ENCODE measurements around the gene COX5A. TPM values are rescaled to one million over a fixed set of nuclear protein-coding genes. Genes with fewer than 3 reads are reported as not detected.

The COX5A gene
- total and polyA plus RNA-seq, 2 of the 13 experiments (the other 11 are each of a cell fraction or from before 2014, with no cell fraction given) = 158 to 218 TPM

DNA sequence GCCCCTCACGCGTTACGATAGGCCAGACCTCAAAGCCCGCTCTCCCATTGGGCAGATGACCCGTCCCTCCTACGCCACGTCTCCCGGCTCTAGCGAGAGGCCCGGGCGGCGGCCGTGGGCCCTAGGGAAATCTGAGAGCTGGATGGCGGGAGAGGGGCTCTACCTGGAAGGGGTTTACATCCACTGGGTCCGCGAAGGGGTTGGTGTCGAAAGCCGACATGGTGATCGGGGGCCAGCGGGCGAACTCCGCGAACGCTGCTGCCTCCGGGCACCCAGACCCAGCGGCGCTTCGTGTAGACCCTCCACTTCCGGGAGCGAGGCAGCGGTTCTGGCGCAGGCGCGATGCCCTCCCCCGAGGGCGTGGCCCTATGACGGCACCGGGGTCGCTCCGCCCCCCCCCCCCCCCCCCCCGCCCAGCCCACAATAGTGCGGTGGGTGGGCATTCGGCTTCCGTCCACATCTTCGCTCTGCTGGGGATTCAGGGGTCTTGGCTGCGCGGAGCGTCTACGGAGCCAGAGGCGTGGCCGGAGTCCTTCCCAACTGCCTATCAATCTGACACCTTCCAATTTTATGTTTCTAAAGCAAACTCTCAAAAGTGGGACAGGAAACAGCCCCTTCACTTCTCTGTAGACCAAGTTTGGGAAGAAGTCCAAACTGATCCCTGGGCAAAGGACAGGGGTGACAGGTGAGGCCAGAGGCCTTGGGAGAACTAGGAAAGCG lies 64.7 kb downstream of the COX5A start, which contains the start of gene SCAMP2 (continued):
- no peak for TF ChIP-seq EHMT2 (IDR thresholded peaks at IDR 0.05; ENCODE audit: borderline replicate concordance, low read depth, low read length)
- TF ChIP-seq, protein P1, sequence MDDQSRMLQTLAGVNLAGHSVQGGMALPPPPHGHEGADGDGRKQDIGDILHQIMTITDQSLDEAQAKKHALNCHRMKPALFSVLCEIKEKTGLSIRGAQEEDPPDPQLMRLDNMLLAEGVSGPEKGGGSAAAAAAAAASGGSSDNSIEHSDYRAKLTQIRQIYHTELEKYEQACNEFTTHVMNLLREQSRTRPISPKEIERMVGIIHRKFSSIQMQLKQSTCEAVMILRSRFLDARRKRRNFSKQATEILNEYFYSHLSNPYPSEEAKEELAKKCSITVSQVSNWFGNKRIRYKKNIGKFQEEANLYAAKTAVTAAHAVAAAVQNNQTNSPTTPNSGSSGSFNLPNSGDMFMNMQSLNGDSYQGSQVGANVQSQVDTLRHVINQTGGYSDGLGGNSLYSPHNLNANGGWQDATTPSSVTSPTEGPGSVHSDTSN (CRISPR knock-in tag; IDR thresholded peaks at IDR 0.05; ENCODE audit: borderline replicate concordance) = no peak
- TF ChIP-seq U2AF1 (optimal IDR thresholded peaks at IDR 0.05; ENCODE audit: low read depth, low read length) = no peak
- TF ChIP-seq, protein P2, sequence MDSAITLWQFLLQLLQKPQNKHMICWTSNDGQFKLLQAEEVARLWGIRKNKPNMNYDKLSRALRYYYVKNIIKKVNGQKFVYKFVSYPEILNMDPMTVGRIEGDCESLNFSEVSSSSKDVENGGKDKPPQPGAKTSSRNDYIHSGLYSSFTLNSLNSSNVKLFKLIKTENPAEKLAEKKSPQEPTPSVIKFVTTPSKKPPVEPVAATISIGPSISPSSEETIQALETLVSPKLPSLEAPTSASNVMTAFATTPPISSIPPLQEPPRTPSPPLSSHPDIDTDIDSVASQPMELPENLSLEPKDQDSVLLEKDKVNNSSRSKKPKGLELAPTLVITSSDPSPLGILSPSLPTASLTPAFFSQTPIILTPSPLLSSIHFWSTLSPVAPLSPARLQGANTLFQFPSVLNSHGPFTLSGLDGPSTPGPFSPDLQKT (CRISPR knock-in tag; IDR thresholded peaks at IDR 0.05; ENCODE audit: borderline replicate concordance) = no peak
- TF ChIP-seq JUND (CRISPR knock-in tag; IDR thresholded peaks at IDR 0.05) = 0 out of 2 replicates have a peak, but pooled peaks have one; percentile 29
- TF ChIP-seq, protein P3, sequence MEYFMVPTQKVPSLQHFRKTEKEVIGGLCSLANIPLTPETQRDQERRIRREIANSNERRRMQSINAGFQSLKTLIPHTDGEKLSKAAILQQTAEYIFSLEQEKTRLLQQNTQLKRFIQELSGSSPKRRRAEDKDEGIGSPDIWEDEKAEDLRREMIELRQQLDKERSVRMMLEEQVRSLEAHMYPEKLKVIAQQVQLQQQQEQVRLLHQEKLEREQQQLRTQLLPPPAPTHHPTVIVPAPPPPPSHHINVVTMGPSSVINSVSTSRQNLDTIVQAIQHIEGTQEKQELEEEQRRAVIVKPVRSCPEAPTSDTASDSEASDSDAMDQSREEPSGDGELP (IDR thresholded peaks at IDR 0.05; ENCODE audit: borderline replicate concordance, low read depth) = no peak; the same call in 1 of the 2 replicates
- TF ChIP-seq, protein P4, sequence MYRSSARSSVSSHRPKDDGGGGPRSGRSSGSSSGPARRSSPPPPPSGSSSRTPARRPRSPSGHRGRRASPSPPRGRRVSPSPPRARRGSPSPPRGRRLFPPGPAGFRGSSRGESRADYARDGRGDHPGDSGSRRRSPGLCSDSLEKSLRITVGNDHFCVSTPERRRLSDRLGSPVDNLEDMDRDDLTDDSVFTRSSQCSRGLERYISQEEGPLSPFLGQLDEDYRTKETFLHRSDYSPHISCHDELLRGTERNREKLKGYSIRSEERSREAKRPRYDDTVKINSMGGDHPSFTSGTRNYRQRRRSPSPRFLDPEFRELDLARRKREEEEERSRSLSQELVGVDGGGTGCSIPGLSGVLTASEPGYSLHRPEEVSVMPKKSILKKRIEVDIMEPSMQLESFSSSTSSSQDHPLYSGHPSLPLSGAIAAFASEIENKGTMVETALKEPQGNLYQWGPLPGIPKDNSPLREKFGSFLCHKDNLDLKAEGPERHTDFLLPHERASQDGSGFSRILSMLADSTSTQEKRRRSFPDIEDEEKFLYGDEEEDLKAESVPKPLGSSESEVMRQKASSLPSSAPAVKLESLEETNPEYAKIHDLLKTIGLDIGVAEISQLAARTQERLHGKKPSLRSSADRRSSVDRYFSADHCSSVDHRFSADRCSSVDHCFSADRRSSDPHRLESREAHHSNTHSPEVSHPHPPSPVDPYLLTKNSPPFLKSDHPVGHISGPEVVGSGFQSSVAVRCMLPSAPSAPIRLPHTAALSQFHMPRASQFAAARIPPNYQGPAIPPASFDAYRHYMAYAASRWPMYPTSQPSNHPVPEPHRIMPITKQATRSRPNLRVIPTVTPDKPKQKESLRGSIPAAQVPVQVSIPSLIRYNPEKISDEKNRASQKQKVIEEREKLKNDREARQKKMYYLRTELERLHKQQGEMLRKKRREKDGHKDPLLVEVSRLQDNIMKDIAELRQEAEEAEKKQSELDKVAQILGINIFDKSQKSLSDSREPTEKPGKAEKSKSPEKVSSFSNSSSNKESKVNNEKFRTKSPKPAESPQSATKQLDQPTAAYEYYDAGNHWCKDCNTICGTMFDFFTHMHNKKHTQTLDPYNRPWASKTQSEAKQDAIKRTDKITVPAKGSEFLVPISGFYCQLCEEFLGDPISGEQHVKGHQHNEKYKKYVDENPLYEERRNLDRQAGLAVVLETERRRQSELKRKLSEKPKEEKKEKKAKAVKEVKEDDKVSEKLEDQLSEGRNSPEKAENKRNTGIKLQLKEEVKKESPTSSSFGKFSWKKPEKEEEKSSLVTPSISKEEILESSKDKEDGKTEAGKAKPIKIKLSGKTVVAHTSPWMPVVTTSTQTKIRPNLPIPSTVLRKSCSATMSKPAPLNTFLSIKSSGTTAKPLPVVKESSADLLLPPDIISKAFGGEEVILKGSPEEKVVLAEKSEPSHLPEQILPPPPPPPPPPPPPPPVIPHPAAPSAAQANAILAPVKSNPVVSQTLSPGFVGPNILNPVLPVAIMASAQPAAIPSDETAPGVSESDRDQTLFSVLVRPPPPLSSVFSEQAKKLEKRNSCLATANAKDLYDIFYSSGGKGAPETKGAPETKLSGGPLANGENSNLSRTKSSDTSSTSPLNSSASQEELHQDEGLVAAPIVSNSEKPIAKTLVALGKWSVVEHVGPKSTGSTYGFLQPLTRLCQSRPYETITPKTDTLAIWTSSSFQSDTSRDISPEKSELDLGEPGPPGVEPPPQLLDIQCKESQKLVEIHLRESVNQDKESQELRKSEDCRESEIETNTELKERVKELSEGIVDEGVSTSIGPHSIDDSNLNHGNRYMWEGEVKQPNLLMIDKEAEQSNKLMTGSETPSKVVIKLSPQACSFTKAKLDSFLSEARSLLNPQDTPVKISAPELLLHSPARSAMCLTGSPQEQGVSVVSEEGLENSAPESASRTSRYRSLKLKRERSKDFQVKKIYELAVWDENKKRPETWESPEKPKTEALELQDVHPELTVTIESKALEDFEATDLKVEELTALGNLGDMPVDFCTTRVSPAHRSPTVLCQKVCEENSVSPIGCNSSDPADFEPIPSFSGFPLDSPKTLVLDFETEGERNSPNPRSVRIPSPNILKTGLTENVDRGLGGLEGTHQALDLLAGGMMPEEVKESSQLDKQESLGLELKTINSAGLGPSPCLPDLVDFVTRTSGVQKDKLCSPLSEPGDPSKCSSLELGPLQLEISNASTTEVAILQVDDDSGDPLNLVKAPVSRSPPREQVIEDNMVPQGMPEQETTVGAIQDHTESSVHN (CRISPR knock-in tag; IDR thresholded peaks at IDR 0.05) = no peak; the same call in 1 of the 2 replicates
- TF ChIP-seq MED1 (CRISPR knock-in tag; IDR thresholded peaks at IDR 0.05) = peak; percentile 33; the same call in 1 of the 2 replicates
- TF ChIP-seq SMAD1 (CRISPR knock-in tag; IDR thresholded peaks at IDR 0.05; ENCODE audit: borderline replicate concordance, low read depth) = no peak
- TF ChIP-seq ZNF569 (CRISPR knock-in tag; IDR thresholded peaks at IDR 0.05; ENCODE audit: borderline replicate concordance) = no peak
- TF ChIP-seq ZNF713 (CRISPR knock-in tag; IDR thresholded peaks at IDR 0.05) = no peak
- TF ChIP-seq, protein P5, sequence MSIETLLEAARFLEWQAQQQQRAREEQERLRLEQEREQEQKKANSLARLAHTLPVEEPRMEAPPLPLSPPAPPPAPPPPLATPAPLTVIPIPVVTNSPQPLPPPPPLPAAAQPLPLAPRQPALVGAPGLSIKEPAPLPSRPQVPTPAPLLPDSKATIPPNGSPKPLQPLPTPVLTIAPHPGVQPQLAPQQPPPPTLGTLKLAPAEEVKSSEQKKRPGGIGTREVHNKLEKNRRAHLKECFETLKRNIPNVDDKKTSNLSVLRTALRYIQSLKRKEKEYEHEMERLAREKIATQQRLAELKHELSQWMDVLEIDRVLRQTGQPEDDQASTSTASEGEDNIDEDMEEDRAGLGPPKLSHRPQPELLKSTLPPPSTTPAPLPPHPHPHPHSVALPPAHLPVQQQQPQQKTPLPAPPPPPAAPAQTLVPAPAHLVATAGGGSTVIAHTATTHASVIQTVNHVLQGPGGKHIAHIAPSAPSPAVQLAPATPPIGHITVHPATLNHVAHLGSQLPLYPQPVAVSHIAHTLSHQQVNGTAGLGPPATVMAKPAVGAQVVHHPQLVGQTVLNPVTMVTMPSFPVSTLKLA (IDR thresholded peaks at IDR 0.05) = no peak
- TF ChIP-seq ZFAT (CRISPR knock-in tag; conservative IDR thresholded peaks at IDR 0.05) = no peak
- TF ChIP-seq, protein P6, sequence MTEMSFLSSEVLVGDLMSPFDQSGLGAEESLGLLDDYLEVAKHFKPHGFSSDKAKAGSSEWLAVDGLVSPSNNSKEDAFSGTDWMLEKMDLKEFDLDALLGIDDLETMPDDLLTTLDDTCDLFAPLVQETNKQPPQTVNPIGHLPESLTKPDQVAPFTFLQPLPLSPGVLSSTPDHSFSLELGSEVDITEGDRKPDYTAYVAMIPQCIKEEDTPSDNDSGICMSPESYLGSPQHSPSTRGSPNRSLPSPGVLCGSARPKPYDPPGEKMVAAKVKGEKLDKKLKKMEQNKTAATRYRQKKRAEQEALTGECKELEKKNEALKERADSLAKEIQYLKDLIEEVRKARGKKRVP (CRISPR knock-in tag; IDR thresholded peaks at IDR 0.05) = no peak

Measured in HepG2 (cell line).